Activated T-cell treated with anti-CD3 and anti-CD28 coated beads, Interleukin-2, amount 50 U/mL, for 72 hours (primary cell): ENCODE data around the gene FFAR2. TPM values are rescaled to one million over a fixed set of nuclear protein-coding genes. Genes with fewer than 3 reads are reported as not detected.

Source experiments
- ATAC-seq, 2 donors: fragments of 150-1000 bp; cut with Tn5 transposase; replicated peaks in 1 of 2; 2 replicates each; pipeline ENCODE4 v1.10.0; 2021; ENCODE audit warnings: moderate library complexity in 2 of 2, mild to moderate bottlenecking in 1 of 2
- DNase-seq, 2 donors: peaks; one replicate each; pipeline ENCODE4 v3.0.0; 2021 to 2022; ENCODE audit warnings: mixed read lengths in 1 of 2
- H3K27ac Mint-ChIP-seq: one replicate; pipeline ENCODE4 v1.8.0; 2022; ENCODE audit warnings: mild to moderate bottlenecking, moderate library complexity, mixed read lengths
- H3K27me3 Mint-ChIP-seq: one replicate; pipeline ENCODE4 v1.8.0; 2022; ENCODE audit warnings: low read depth, mixed read lengths
- H3K36me3 Mint-ChIP-seq, 2 donors: one replicate each; pipeline ENCODE4 v1.8.0; 2022; ENCODE audit warnings: mixed read lengths in 2 of 2, mild to moderate bottlenecking in 1 of 2; ENCODE audit not compliant: insufficient read depth in 2 of 2
- H3K4me1 Mint-ChIP-seq: one replicate; pipeline ENCODE4 v1.8.0; 2022; ENCODE audit warnings: low read depth, mixed read lengths
- H3K4me3 Mint-ChIP-seq, 2 donors: one replicate each; pipeline ENCODE4 v1.8.0; 2022; ENCODE audit warnings: mild to moderate bottlenecking in 2 of 2, mixed read lengths in 2 of 2, moderate library complexity in 2 of 2
- H3K9me3 Mint-ChIP-seq, 2 donors: one replicate each; pipeline ENCODE4 v1.8.0; 2022; ENCODE audit warnings: mixed read lengths in 2 of 2
- total RNA-seq, 2 donors: library from RNA; stranded (reverse); gene quantifications; one replicate each; pipeline ENCODE4 v1.2.3, GENCODE V29; 2022

Gene FFAR2
- total RNA-seq, 2 donors from 2014 or later, result not detected

DNA sequence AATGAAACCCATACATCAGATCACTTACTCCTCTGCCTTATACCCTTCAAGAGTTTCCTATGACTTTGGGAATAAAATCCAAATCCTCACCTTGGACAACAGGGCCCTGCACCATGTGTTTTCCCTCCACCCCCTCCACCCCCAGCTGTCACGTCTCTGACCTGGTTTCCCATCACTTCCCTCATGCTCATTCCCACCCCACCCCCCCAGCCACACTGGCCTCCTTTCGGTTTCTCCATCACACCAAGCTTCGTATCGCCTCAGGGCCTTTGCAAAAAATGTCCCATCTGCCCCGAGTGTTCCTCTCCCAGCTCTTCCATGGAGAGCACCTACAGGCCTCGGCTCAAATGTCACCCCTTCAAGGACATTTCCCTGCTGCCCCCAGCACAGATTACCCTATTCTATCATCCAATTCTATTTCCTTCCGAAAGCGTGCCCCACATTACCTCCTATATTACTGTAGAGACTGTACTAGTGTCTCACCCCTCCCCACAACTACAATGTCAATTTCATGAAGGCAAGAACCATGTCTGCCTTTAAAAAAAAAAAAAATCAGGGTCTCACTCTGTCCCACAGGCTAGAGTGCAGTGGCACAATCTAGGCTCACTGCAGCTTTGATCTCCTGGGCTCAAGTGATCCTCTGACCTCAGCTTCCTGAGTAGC lies 16.8 kb upstream of the FFAR2 start:
- DNase-seq (no peak), ATAC-seq (no peak)
- peaks cover 8 to 13% of the 10 kb centered on the region in 2 donors for H3K36me3 Mint-ChIP-seq
- no peak overlapping the region for H3K27ac Mint-ChIP-seq
- H3K27me3 Mint-ChIP-seq, result peaks cover 19% of the 10 kb centered on the region
- H3K4me1 Mint-ChIP-seq, result peaks cover 16% of the 10 kb centered on the region
- peaks cover 4 to 10% of the 10 kb centered on the region in 2 donors for H3K9me3 Mint-ChIP-seq
- H3K4me3 Mint-ChIP-seq, result no peak overlapping the region

DNA sequence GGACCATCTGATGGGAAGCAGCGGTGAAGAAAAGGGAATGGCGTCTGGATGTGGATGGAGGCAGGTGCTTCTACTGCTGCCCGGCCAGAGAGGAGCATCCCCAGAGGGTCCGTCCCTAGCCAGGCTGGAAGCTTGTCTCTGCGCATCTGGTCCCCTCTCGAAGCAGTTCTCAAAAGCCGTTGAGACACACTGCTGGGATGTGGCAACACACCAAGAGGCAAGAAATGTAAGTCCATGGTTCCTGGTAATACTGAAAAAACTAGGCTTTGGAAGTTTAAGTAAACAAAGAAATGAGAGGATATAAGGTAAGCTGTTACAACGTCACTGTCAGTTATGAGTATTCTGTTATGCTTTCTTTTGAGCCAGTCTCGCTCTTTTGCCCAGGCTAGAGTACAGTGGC lies 15.1 kb upstream of the FFAR2 start:
- no peak overlapping the region for H3K4me3 Mint-ChIP-seq
- peaks cover 29% of the 10 kb centered on the region for H3K4me1 Mint-ChIP-seq
- peaks cover 8 to 13% of the 10 kb centered on the region in 2 donors for H3K36me3 Mint-ChIP-seq
- DNase-seq (no peak), ATAC-seq (no peak)
- H3K9me3 Mint-ChIP-seq, result peaks cover 4 to 10% of the 10 kb centered on the region in 2 donors
- H3K27me3 Mint-ChIP-seq, result peaks cover 28% of the 10 kb centered on the region
- no peak overlapping the region for H3K27ac Mint-ChIP-seq

DNA sequence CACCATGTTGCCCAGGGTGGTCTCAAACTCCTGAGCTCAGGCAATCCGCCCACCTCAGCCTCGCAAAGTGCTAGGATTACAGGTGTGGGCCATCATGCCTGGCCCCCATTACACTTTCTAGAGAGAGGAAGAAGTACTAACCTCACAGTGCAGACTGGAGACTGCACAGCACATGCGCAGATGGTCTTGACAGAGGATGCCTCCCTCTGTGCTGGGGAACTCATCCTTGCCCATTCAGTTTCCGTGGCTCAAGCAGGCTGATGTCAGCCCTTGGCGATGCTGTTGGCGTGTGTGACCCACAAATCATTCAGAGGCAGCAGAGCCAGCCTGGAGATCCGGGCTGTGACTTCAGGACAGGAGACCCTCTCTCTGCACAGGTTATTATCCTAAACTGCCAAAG lies 14.6 kb upstream of the FFAR2 start:
- H3K4me1 Mint-ChIP-seq, result peaks cover 29% of the 10 kb centered on the region

DNA sequence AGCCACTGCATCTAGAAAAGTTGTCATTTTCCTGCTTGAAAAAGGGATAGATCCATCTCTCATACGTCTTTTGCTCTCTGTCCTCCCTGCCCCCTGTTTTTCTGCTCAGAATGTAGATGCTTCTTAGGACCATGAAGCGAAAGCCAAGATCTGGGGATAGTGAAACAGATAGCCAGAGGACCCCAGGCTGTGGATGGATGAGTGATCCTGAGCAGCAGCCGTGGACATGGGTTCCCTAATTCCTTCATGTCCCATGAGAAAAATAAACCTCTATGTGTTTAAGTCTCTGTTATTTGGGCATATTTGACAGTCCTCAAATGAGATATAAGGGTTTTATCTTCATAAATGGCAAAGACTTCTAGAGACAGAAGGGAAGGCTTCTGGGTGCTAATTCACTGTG lies 12.2 kb upstream of the FFAR2 start:
- H3K36me3 Mint-ChIP-seq, result peaks cover 4 to 9% of the 10 kb centered on the region in 2 donors
- DNase-seq (no peak), ATAC-seq (no peak)
- H3K27ac Mint-ChIP-seq, result no peak overlapping the region
- peaks cover 2 to 7% of the 10 kb centered on the region in 2 donors for H3K9me3 Mint-ChIP-seq
- peak overlapping the region; percentile 66 to 77 for H3K4me3 Mint-ChIP-seq
- peaks cover 24% of the 10 kb centered on the region for H3K4me1 Mint-ChIP-seq
- peaks cover 48% of the 10 kb centered on the region for H3K27me3 Mint-ChIP-seq

More for the DNA sequence above, 14.6 kb upstream of the FFAR2 start:
- Mint-ChIP-seq H3K9me3 (peaks cover 4 to 10% of the 10 kb centered on the region in 2 donors), H3K4me3 (no peak overlapping the region), H3K27ac (no peak overlapping the region), H3K36me3 (peaks cover 8 to 13% of the 10 kb centered on the region in 2 donors), H3K27me3 (peaks cover 33% of the 10 kb centered on the region)
- ATAC-seq (no peak), DNase-seq (no peak)

DNA sequence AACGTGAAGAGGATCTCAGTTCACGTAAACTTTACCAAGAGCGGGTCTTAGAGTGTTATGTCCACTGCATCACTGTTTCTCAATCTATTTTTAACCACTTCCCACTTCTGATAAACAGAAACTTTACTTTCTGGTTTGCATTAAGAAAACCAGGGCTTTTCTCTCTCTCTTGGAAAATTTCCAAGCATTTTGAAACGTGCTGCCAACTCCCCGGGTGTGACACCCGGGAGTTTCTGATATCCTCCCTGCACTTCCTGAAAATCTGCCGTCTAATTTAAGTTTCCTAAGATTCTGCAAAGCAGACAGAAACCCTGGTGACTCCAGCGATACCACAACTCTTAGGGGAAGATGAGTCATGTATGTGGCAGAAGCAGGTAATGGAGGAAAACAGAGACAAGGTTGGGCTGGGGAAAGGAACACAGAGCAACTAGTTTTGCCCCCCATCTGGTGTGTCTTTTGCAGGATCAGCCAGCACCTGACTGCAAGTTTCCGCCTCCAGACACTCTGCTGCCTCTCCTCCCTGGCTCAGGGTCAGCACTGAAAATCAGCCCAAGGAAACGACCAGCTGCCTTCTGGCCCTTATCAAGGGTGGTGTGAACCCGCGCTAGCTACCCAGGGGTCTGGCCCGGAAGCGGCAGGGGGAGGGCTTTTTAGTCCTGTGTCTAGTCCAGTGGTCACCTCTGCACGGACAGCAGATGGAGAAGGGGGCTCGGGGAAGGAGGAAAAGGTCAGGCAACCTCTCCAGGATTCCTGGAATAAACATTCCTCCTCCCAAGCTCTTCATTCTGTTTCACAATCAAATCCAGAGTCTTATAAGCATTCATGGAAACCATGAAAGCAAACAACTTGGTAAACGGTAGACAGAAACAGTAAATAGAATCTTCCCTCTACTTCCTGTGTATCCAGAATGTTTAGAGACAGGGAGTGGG lies 11.3 kb upstream of the FFAR2 start:
- peaks cover 0 to 4% of the 10 kb centered on the region in 2 donors for H3K36me3 Mint-ChIP-seq

DNA sequence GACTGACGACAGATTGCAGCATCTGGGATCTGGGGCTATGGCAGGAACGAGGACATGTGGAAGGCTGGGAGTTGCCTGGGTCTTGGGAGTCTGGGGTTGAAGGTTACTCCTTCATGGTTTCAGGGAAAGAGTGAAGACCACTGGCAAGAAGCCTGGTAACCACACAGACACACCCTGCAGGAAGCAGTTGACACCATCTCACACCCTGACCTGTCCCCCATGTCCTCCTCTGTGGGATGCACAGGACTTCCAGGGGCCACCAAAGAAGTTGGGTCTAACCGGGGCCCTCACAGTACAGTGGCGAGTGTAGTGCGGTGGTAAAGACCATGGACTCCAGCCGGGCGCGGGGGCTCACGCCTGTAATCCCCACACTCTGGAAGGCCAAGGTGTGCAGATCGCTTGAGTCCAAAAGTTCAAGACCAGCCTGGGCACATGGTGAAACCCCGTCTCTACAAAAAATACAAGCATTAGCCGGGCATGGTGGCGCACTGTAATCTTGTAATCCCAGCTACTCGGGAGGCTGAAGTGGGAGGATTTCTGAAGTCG lies 10.6 kb upstream of the FFAR2 start:
- Mint-ChIP-seq H3K27me3 (peaks cover 36% of the 10 kb centered on the region), H3K36me3 (peaks cover 0 to under 1% of the 10 kb centered on the region in 2 donors), H3K4me3 (peak overlapping the region in 1 of 2 donors; percentile 40), H3K9me3 (no peaks in the 10 kb centered on the region), H3K27ac (no peak overlapping the region), H3K4me1 (peaks cover 18% of the 10 kb centered on the region)
- no peak for ATAC-seq
- no peak for DNase-seq

More for the DNA sequence above, 11.3 kb upstream of the FFAR2 start:
- Mint-ChIP-seq H3K4me1 (peaks cover 18% of the 10 kb centered on the region), H3K9me3 (peaks cover 0 to 3% of the 10 kb centered on the region in 2 donors), H3K27ac (peak overlapping the region; percentile 48), H3K27me3 (peaks cover 44% of the 10 kb centered on the region), H3K4me3 (peak overlapping the region; percentile 66 to 77)
- ATAC-seq, result peak; percentile 96 to 97
- peak; percentile 40 to 41 for DNase-seq

DNA sequence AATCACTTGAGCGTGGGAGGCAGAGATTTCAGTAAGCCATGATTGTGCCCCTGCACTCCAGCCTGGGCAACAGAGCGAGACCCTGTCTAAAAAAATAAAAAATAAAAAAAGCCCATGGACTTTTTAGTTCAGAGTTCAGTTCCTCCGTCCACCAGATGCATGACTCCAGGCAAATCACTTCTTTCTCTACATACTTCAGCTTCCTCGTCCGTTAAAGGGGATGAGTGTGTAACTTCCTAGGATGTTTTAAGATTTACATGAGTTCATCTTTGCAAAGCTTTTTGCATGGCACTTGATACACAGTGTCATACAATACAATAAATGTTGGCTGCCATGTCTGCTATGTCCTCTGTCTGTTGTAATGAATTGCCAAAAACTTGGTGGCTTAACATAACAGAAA lies 10.0 kb upstream of the FFAR2 start:
- Mint-ChIP-seq H3K9me3 (no peaks in the 10 kb centered on the region), H3K4me3 (no peak overlapping the region), H3K4me1 (peaks cover 18% of the 10 kb centered on the region), H3K36me3 (no peaks in the 10 kb centered on the region), H3K27ac (no peak overlapping the region), H3K27me3 (peaks cover 34% of the 10 kb centered on the region)
- DNase-seq (no peak), ATAC-seq (no peak)

DNA sequence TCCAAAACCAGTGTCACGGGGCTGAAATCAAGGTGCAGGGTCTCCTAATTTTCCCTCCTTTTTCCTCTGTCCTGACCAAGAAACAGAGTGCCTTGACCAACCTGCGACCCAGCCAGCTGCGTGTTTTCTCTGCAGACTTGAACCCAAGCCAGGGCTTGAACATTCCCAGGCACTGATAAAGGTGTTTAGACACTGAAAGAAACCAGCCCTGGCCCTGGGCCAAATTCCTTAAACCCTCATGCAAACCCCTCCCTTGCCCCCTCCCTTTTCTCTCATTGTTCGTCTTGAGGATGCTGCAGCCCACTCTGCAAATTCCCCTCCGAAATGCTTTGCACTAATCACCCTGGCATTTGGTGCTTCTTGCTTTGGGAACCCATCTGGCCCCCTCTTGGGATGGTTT lies 9.5 kb upstream of the FFAR2 start:
- DNase-seq (no peak), ATAC-seq (no peak)
- H3K4me3 Mint-ChIP-seq, result no peak overlapping the region
- peaks cover 18% of the 10 kb centered on the region for H3K4me1 Mint-ChIP-seq
- H3K36me3 Mint-ChIP-seq, result no peaks in the 10 kb centered on the region
- no peaks in the 10 kb centered on the region for H3K9me3 Mint-ChIP-seq
- H3K27me3 Mint-ChIP-seq, result peaks cover 30% of the 10 kb centered on the region
- H3K27ac Mint-ChIP-seq, result no peak overlapping the region

DNA sequence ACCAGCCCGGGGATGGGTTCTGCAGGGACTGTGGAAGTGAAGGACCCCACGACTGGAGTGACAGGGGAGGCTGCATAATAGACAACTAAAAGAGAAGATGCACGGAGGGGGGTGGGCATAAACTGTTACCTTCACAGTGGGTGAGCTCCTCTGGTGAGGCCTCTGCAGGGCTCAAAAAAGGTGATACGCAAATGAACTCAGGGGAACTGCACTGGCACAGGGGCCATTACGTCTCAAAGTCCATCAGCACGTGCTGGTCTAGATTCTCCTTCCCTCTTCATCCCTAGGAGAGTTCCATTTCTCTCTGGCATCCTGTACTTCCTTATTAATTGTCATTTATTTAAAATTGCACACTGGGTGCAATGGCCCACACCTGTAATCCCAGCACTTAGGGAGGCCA lies 8.1 kb upstream of the FFAR2 start:
- Mint-ChIP-seq H3K4me1 (peaks cover 23% of the 10 kb centered on the region), H3K9me3 (no peaks in the 10 kb centered on the region), H3K36me3 (no peaks in the 10 kb centered on the region), H3K27me3 (peaks cover 29% of the 10 kb centered on the region), H3K27ac (no peak overlapping the region), H3K4me3 (no peak overlapping the region)
- ATAC-seq, result no peak
- no peak for DNase-seq

DNA sequence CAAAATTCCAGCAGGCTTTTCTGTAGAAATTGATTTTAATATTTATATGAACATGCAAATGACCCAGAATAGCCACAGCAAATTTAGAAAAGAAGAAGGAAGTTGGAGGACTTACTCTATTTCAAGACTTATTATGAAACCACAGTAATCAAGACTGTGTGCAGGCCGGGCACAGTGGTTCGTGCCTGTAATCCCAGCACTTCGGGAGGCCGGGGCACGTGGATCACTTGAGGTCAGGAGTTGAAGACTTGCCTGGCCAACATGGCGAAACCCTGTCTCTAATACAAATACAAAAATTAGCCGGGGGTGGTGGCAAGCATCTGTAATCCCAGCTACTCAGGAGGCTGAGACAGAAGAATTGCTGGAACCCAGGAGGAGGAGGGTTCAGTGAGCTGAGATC lies 6.0 kb upstream of the FFAR2 start:
- Mint-ChIP-seq H3K27ac (no peak overlapping the region), H3K36me3 (no peaks in the 10 kb centered on the region), H3K27me3 (peaks cover 42% of the 10 kb centered on the region), H3K4me1 (peaks cover 24% of the 10 kb centered on the region), H3K4me3 (no peak overlapping the region), H3K9me3 (no peaks in the 10 kb centered on the region)
- DNase-seq (no peak), ATAC-seq (no peak)

DNA sequence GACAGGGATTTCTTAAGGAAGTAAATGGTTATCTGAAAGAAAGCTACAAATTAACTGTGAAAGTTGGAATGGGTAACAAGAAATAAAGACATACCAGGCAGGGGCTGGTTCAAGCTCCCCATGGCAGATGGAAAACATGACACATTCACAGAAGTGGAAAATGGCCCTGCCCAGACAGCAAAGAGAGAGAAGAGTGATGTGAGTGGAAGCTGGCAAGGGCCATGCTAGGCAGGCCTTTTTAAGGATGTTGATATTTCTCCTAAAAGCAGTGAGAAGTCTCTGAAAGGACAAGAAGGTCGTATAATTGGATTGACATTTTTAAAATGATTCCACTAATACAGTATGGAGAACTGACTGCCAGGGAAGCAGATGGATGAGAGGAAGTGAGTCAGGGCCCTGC lies 3.3 kb upstream of the FFAR2 start:
- Mint-ChIP-seq H3K27ac (no peak overlapping the region), H3K4me3 (peak overlapping the region in 1 of 2 donors; percentile 4), H3K36me3 (no peaks in the 10 kb centered on the region), H3K4me1 (peaks cover 27% of the 10 kb centered on the region), H3K9me3 (no peaks in the 10 kb centered on the region), H3K27me3 (peaks cover 34% of the 10 kb centered on the region)
- no peak for ATAC-seq
- DNase-seq, result no peak

DNA sequence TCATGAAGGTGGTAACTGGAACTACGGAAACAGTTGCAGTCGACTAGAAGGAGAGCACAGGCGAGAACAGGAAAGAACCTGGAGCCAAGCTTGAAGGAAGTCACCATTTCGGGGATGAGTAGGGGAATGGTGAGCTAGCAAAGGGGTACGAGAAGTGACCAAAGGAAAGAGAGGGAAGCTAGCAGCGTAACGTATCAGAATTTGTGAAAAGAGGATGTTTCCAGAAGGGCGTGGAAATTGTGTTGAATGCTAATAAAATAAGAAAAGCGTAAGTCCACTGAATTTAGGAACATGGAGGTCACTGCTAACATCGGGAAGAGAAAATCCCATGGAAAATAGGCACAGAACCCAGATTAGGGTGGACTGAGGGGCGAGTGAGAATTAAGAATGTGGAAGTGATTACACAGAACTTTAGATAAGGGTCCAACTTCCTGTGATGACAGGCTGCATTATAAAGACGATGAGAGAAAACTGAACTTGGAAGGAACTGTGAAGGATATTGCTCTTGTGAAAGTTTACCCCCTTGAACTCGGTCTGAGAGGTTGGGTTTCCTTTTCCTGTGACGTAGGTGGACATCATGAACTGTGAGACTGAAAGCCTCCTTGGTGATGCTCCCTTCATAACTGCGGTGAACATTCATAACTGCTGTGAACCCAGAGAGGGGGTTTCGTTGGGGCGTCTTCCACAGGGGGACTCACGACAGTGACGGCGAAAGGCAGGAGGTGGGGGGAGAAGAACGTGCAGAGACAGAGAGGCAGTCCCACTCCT lies 2.0 kb upstream of the FFAR2 start:
- Mint-ChIP-seq H3K9me3 (no peaks in the 10 kb centered on the region), H3K4me3 (peak overlapping the region in 1 of 2 donors; percentile 64), H3K27me3 (peaks cover 40% of the 10 kb centered on the region), H3K36me3 (no peaks in the 10 kb centered on the region), H3K4me1 (peaks cover 36% of the 10 kb centered on the region), H3K27ac (no peak overlapping the region)
- peak; percentile 77 to 96 for ATAC-seq
- peak; percentile 19 to 57 for DNase-seq
